Measurements from ENCODE around the gene ATP9A. TPM values are rescaled to one million over a fixed set of nuclear protein-coding genes. Genes with fewer than 3 reads are reported as not detected.
A peak's percentile ranks its signal among the peaks of the same experiment; 100 is the strongest.
"Not testable (repeated sequence)": the region's sequence is repeated elsewhere in the genome, so short reads cannot be mapped to it uniquely, and the experiment has no call there.

ATP9A gene, protein sequence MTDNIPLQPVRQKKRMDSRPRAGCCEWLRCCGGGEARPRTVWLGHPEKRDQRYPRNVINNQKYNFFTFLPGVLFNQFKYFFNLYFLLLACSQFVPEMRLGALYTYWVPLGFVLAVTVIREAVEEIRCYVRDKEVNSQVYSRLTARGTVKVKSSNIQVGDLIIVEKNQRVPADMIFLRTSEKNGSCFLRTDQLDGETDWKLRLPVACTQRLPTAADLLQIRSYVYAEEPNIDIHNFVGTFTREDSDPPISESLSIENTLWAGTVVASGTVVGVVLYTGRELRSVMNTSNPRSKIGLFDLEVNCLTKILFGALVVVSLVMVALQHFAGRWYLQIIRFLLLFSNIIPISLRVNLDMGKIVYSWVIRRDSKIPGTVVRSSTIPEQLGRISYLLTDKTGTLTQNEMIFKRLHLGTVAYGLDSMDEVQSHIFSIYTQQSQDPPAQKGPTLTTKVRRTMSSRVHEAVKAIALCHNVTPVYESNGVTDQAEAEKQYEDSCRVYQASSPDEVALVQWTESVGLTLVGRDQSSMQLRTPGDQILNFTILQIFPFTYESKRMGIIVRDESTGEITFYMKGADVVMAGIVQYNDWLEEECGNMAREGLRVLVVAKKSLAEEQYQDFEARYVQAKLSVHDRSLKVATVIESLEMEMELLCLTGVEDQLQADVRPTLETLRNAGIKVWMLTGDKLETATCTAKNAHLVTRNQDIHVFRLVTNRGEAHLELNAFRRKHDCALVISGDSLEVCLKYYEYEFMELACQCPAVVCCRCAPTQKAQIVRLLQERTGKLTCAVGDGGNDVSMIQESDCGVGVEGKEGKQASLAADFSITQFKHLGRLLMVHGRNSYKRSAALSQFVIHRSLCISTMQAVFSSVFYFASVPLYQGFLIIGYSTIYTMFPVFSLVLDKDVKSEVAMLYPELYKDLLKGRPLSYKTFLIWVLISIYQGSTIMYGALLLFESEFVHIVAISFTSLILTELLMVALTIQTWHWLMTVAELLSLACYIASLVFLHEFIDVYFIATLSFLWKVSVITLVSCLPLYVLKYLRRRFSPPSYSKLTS
- polyA plus RNA-seq (2013) = 5.1 TPM in 2 replicates

DNA sequence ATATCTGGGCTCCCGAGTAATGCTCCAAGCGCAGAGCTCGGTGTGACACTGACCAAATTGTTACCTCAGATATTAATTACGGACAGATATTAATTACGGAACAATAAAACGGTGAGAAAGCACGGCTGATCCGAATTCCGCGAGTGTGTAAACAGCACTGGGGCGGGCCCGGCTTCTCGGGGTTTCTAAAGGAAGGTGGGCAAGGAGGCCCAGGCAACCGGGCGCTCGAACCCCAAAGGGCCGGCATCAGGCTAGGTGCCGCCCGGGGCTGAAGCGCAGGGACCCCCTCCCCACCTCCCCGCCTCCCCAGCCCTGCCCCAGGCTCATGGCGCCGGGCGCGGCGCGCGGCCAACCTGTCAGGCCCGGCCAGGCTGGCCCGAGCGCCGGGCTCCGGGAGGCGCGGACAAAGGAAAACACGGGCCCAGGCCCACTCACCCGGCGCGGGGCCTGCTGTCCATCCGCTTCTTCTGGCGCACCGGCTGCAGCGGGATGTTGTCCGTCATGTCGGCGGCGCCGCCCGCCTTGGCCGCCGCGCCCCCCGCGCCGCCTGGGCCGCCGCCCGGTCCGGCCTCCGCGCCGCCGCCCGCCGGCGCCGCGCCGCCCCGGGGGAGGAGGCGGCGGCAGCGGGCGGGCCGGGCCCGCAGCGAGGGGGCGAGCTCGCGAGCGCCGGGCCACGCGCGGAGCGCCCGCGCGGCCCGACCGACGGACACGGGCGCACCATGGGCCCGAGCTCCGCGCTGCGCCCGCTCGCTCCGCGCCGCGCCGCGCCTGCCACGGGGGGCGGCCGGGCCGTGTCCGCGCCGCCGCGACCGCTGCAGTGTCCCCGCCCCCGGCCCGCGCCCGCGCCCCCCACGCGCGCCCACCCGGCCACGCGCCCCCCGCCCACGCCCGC lies at the start of gene ATP9A:
TSS of gene ATP9A (minus strand) at position 524 of the 892 bp plus-strand sequence. CDS start at position 503, 21 bp downstream.
- peak within 1 kb of the TSS; percentile 81 for H3K4me3 ChIP-seq (ENCODE audit: low read depth, low read length)
- no CpG with 5 or more reads among the region's 131 CpGs for WGBS (ENCODE audit: extremely low coverage, insufficient coverage, insufficient read length)
- peaks cover 2% of the 10 kb centered on the region for H3K27me3 ChIP-seq (ENCODE audit: insufficient read depth, low read length)
- no peak within 1 kb of the TSS for H2BK12ac ChIP-seq (ENCODE audit: low read length)
- no peak within 1 kb of the TSS for H2AK5ac ChIP-seq (ENCODE audit: low read length)
- H3K9ac ChIP-seq (ENCODE audit: low read length) = no peak within 1 kb of the TSS
- no peak within 1 kb of the TSS for H2BK5ac ChIP-seq (ENCODE audit: low read depth, low read length, poor library complexity)
- peaks cover 0 to 2% of the 10 kb centered on the region in 2 experiments for H3K36me3 ChIP-seq (ENCODE audit: control insufficient read depth in 1 of 2, insufficient read depth in 2 of 2, low read length in 2 of 2)
- no peak within 1 kb of the TSS for H3K27ac ChIP-seq (ENCODE audit: low read depth, low read length)
- peak within 1 kb of the TSS; percentile 51 for H4K12ac ChIP-seq (ENCODE audit: low read depth, low read length)
- peak within 1 kb of the TSS; percentile 78 for H3K4me2 ChIP-seq (ENCODE audit: low read length)
- DNase-seq = peak; percentile 12 to 48
- peak within 1 kb of the TSS; percentile 21 for H3K14ac ChIP-seq (ENCODE audit: low read length)
- H3K18ac ChIP-seq (ENCODE audit: low read length) = peak within 1 kb of the TSS; percentile 22
- peak within 1 kb of the TSS; percentile 26 for H2AFZ ChIP-seq (ENCODE audit: insufficient read depth, low read length, poor library complexity)
- H3K79me1 ChIP-seq (ENCODE audit: low read length) = peaks cover 4% of the 10 kb centered on the region
- H3K79me2 ChIP-seq (ENCODE audit: control insufficient read depth, insufficient read depth, low read length, poor library complexity) = no peaks in the 10 kb centered on the region
- peak within 1 kb of the TSS; percentile 19 for H3K23ac ChIP-seq (ENCODE audit: low read length)
- peak within 1 kb of the TSS; percentile 55 for H4K91ac ChIP-seq (ENCODE audit: low read depth, low read length)
- peaks cover 2% of the 10 kb centered on the region for H3K9me3 ChIP-seq (ENCODE audit: insufficient read depth, low read depth, low read length)
- H3K4me1 ChIP-seq (ENCODE audit: control insufficient read depth in 1 of 2, insufficient read depth in 2 of 2, low read length in 2 of 2) = peaks cover 3% of the 10 kb centered on the region in 2 experiments
- H3K4ac ChIP-seq (ENCODE audit: low read depth, low read length) = no peak within 1 kb of the TSS
- H2BK120ac ChIP-seq (ENCODE audit: insufficient read depth, low read length, poor library complexity) = peak within 1 kb of the TSS; percentile 4
- peak within 1 kb of the TSS; percentile 3 for H4K8ac ChIP-seq (ENCODE audit: low read depth, low read length)

DNA sequence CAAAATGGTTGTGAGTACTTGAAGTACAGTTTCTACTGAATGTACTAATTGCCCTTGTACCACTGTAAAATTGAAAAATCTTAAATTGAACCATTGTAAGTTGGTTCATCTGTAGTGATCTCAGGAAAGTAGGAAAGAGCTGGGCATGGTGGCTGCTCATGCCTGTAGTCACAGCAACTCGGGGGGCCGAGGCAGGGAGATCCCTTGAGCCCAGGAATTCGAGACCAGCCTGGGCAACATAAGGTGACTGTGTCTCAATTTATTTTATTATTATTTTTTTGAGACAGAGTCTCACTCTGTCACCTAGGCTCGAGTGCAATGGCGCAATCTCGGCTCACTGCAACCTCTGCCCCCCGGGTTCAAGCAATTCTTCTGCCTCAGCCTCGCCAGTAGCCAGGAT lies 48.7 kb upstream of the ATP9A start:
- no CpG with 5 or more reads among the region's 8 CpGs for WGBS (ENCODE audit: extremely low coverage, insufficient coverage, insufficient read length)
- H3K79me1 ChIP-seq (ENCODE audit: low read length) = not testable (repeated sequence)

DNA sequence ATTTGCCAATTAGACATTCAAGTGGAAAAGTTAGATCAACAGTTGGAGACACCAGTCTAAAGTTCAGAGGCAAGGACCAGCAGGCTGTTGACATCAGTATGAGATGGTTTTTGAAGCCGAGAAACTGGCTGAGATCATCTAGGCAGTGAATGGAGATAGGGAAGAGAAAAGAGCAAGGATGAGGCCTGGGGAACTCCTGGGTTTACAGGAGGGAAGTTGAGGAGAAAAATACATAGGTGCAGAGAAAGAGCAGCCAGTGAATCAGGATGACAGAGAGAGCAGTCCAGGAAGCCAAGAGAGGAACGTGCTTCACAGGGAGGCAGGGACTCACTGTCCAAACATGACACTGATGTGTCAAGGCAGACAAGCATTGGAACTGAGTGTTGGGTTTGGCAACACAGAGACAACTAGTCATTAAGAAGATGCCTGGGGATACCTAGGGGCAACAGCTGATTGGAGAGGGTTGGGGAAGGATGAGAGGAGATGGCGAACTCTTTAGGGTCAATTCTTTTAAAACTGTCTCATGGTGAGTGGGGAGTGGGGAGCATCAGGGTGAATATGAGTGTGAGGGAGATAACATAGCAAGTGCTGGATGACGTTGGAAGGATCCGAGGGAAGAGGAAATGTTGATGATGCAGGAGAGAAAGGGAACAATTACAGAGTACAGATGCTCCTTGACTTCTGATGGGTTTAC lies 47.3 kb upstream of the ATP9A start:
- H4K8ac ChIP-seq (ENCODE audit: low read depth, low read length) = no peak overlapping the region
- H3K23ac ChIP-seq (ENCODE audit: low read length) = no peak overlapping the region
- no peaks in the 10 kb centered on the region for H3K27me3 ChIP-seq (ENCODE audit: insufficient read depth, low read length)
- no CpG with 5 or more reads among the region's 5 CpGs for WGBS (ENCODE audit: extremely low coverage, insufficient coverage, insufficient read length)
- no peak overlapping the region for H3K9ac ChIP-seq (ENCODE audit: low read length)
- H3K4me3 ChIP-seq (ENCODE audit: low read depth, low read length) = no peak overlapping the region
- H3K14ac ChIP-seq (ENCODE audit: low read length) = no peak overlapping the region
- H2BK12ac ChIP-seq (ENCODE audit: low read length) = no peak overlapping the region
- no peak overlapping the region for H3K18ac ChIP-seq (ENCODE audit: low read length)
- no peaks in the 10 kb centered on the region for H3K79me2 ChIP-seq (ENCODE audit: control insufficient read depth, insufficient read depth, low read length, poor library complexity)
- H2AFZ ChIP-seq (ENCODE audit: insufficient read depth, low read length, poor library complexity) = no peak overlapping the region
- no peak overlapping the region for H3K4ac ChIP-seq (ENCODE audit: low read depth, low read length)
- H3K79me1 ChIP-seq (ENCODE audit: low read length) = no peaks in the 10 kb centered on the region
- H3K27ac ChIP-seq (ENCODE audit: low read depth, low read length) = no peak overlapping the region
- H2BK5ac ChIP-seq (ENCODE audit: low read depth, low read length, poor library complexity) = no peak overlapping the region
- no peak overlapping the region for H4K91ac ChIP-seq (ENCODE audit: low read depth, low read length)
- no peaks in the 10 kb centered on the region for H3K36me3 ChIP-seq (ENCODE audit: control insufficient read depth in 1 of 2, insufficient read depth in 2 of 2, low read length in 2 of 2)
- no peak overlapping the region for H4K12ac ChIP-seq (ENCODE audit: low read depth, low read length)
- no peaks in the 10 kb centered on the region for H3K4me1 ChIP-seq (ENCODE audit: control insufficient read depth in 1 of 2, insufficient read depth in 2 of 2, low read length in 2 of 2)
- peak; percentile 14 to 15 for DNase-seq
- no peak overlapping the region for H2BK120ac ChIP-seq (ENCODE audit: insufficient read depth, low read length, poor library complexity)
- H2AK5ac ChIP-seq (ENCODE audit: low read length) = no peak overlapping the region
- H3K4me2 ChIP-seq (ENCODE audit: low read length) = no peak overlapping the region
- H3K9me3 ChIP-seq (ENCODE audit: insufficient read depth, low read depth, low read length) = no peaks in the 10 kb centered on the region

More for the DNA sequence above, 48.7 kb upstream of the ATP9A start:
- not testable (repeated sequence) for H3K4me2 ChIP-seq (ENCODE audit: low read length); H3K27me3 ChIP-seq (ENCODE audit: insufficient read depth, low read length); H3K18ac ChIP-seq (ENCODE audit: low read length); DNase-seq; H3K27ac ChIP-seq (ENCODE audit: low read depth, low read length); H3K79me2 ChIP-seq (ENCODE audit: control insufficient read depth, insufficient read depth, low read length, poor library complexity); H4K12ac ChIP-seq (ENCODE audit: low read depth, low read length); H2BK120ac ChIP-seq (ENCODE audit: insufficient read depth, low read length, poor library complexity); H3K23ac ChIP-seq (ENCODE audit: low read length); H2BK12ac ChIP-seq (ENCODE audit: low read length); H2AFZ ChIP-seq (ENCODE audit: insufficient read depth, low read length, poor library complexity); H3K36me3 ChIP-seq (ENCODE audit: control insufficient read depth in 1 of 2, insufficient read depth in 2 of 2, low read length in 2 of 2); H4K8ac ChIP-seq (ENCODE audit: low read depth, low read length); H3K4ac ChIP-seq (ENCODE audit: low read depth, low read length); H3K9ac ChIP-seq (ENCODE audit: low read length); H4K91ac ChIP-seq (ENCODE audit: low read depth, low read length); H2BK5ac ChIP-seq (ENCODE audit: low read depth, low read length, poor library complexity); H2AK5ac ChIP-seq (ENCODE audit: low read length); H3K4me3 ChIP-seq (ENCODE audit: low read depth, low read length); H3K9me3 ChIP-seq (ENCODE audit: insufficient read depth, low read depth, low read length); H3K14ac ChIP-seq (ENCODE audit: low read length); H3K4me1 ChIP-seq (ENCODE audit: control insufficient read depth in 1 of 2, insufficient read depth in 2 of 2, low read length in 2 of 2)
